Fibroblast of villous mesenchyme (primary cell): ENCODE data around the gene ELN. TPM values are rescaled to one million over a fixed set of nuclear protein-coding genes. Genes with fewer than 3 reads are reported as not detected.

Experiments
- DNase-seq: peaks from one replicate; pipeline ENCODE4 v3.0.0-alpha.2; 2010; ENCODE audit warnings: low read depth
- H3K4me3 ChIP-seq: 2 replicates; pipeline ENCODE4 v1.5.1; 2011; ENCODE audit warnings: low read depth, mild to moderate bottlenecking, low read length
- CTCF ChIP-seq: IDR thresholded peaks from 2 replicates; pipeline ENCODE4 v1.5.1; 2012; ENCODE audit warnings: low read depth, mild to moderate bottlenecking, low read length; ENCODE audit not compliant: insufficient read depth
- total RNA-seq: library from RNA; depleted of rRNA; stranded (reverse); fragments of >200 nt; gene quantifications from 2 replicates; pipeline ENCODE4 v1.2.3, GENCODE V29; 2012

The ELN gene
- total RNA-seq, 1 donor: under 0.01 TPM

GRCh38 chr7:74053589-74054186, 25.7 kb downstream of the ELN start:
- no peak for DNase-seq
- TF ChIP-seq CTCF: no peak

GRCh38 chr7:74056096-74056915, 28.3 kb downstream of the ELN start:
- DNase-seq: no peak
- no peak for TF ChIP-seq CTCF
- no peak overlapping the region for H3K4me3 ChIP-seq

More at GRCh38 chr7:74053589-74054186, 25.7 kb downstream of the ELN start:
- H3K4me3 ChIP-seq: no peak overlapping the region

- no peak overlapping the region for H3K4me3 ChIP-seq
- TF ChIP-seq CTCF: no peak
- no peak for DNase-seq
Measured at GRCh38 chr7:74057216-74057925, 29.4 kb downstream of the ELN start.

- no peak overlapping the region for H3K4me3 ChIP-seq
- DNase-seq: no peak
- TF ChIP-seq CTCF: no peak
Measured at GRCh38 chr7:74057987-74058386, 30.0 kb downstream of the ELN start.

- DNase-seq: no peak
- no peak for TF ChIP-seq CTCF
- no peak overlapping the region for H3K4me3 ChIP-seq
Measured at GRCh38 chr7:74058486-74058885, 30.5 kb downstream of the ELN start.

- H3K4me3 ChIP-seq: no peak overlapping the region
- no peak for DNase-seq
- no peak for TF ChIP-seq CTCF
Measured at GRCh38 chr7:74059037-74059436, 31.1 kb downstream of the ELN start.
